ENCODE results near the gene TUBB8.

DNA sequence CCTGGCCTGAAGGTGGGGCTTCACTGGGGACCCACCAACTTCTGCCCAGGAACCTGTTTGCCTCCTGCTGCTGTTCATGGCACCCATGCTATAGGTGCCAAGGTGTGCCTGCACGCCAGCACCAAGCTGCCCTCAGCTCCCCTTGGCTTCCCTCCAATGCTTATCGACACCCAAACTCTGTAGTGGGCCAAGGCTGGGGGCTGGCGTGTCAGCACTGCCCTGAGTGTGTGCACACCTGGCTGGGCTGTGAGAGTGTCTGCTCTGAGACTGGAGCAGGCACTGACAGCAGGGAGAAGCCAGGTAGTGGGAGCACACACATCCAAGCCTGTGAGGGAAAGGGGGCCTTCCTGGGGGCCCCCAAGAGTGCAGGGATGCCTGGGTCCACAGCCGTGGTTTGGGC lies 43.1 kb upstream of the TUBB8 start:
- TF ChIP-seq EZH2 (IDR thresholded peaks at IDR 0.05; ENCODE audit: insufficient read depth, poor library complexity, severe bottlenecking) (no peak), EZH2phosphoT487 (IDR thresholded peaks at IDR 0.05; ENCODE audit: insufficient read depth, low read depth) (no peak)
